Uterus (tissue), 4 donors: ENCODE data around the gene ZNF594. TPM values are rescaled to one million over a fixed set of nuclear protein-coding genes. Genes with fewer than 3 reads are reported as not detected.
"Not testable (repeated sequence)": the region's sequence is repeated elsewhere in the genome, so short reads cannot be mapped to it uniquely, and the experiment has no call there.

Source experiments
- DNase-seq, 2 donors: peaks; one replicate each; pipeline ENCODE4 v3.0.0-alpha.2; 2019 to 2020
- H3K27ac ChIP-seq, 2 donors: fragments of 200-600 bp; sonication (generic); 1 replicate in 1 of 2; 2 replicates in 1 of 2; pipeline ENCODE4 v1.5.1; 2016 to 2018
- H3K27me3 ChIP-seq, 2 donors: fragments of 200-600 bp; sonication (generic); one replicate each; pipeline ENCODE4 v1.5.1; 2018 to 2019; ENCODE audit warnings: control low read depth in 1 of 2
- H3K36me3 ChIP-seq, 2 donors: fragments of 200-600 bp; sonication (generic); one replicate each; pipeline ENCODE4 v1.5.1; 2019; ENCODE audit warnings: control low read depth in 1 of 2
- H3K4me1 ChIP-seq, 2 donors: fragments of 200-600 bp; sonication (generic); one replicate each; pipeline ENCODE4 v1.5.1; 2018 to 2019; ENCODE audit warnings: control low read depth in 1 of 2
- H3K4me3 ChIP-seq, 2 donors: fragments of 200-600 bp; sonication (generic); 1 replicate in 1 of 2; 2 replicates in 1 of 2; pipeline ENCODE4 v1.5.1; 2018 to 2019; ENCODE audit warnings: mild to moderate bottlenecking in 1 of 2
- H3K9me3 ChIP-seq, 2 donors: fragments of 200-600 bp; sonication (generic); one replicate each; pipeline ENCODE4 v1.5.1; 2019; ENCODE audit warnings: control low read depth in 1 of 2
- POLR2A ChIP-seq, 2 donors: fragments of 450-650 bp; IDR thresholded peaks; one replicate each; pipeline ENCODE4 v1.6.1; 2016; ENCODE audit warnings: antibody characterized with exemption in 2 of 2, mild to moderate bottlenecking in 1 of 2, moderate library complexity in 1 of 2
- intact Hi-C: fragments of 100-400 bp; cut with DNase I; formaldehyde crosslinking; loops from one replicate; pipeline ENCODE4 v1.15.1; 2023; ENCODE audit warnings: low total_unique reads
- total RNA-seq, 4 donors: library from RNA; depleted of rRNA in 3 of 4; stranded (reverse); fragments of >200 nt in 3 of 4; gene quantifications; one replicate each; pipeline versions ENCODE4 v1.1.0 to v1.2.4, GENCODE V29; 2014 to 2023
- TF ChIP-seq, protein P1 (sequence below), 4 experiments: fragments of 200-600 bp in 2 of 4; fragments of 450-650 bp in 2 of 4; sonication (generic) in 2 of 4; IDR thresholded peaks; one replicate each; pipeline ENCODE4 v1.5.1; 2016 to 2019; ENCODE audit warnings: antibody characterized with exemption in 4 of 4, mild to moderate bottlenecking in 2 of 4, moderate library complexity in 1 of 4
- donor health status: DM: yes; HTN: yes; CAD: no.

Gene ZNF594
- total RNA-seq, 4 donors from 2014 or later: 7.9 to 43.3 (median 14.3) TPM

DNA sequence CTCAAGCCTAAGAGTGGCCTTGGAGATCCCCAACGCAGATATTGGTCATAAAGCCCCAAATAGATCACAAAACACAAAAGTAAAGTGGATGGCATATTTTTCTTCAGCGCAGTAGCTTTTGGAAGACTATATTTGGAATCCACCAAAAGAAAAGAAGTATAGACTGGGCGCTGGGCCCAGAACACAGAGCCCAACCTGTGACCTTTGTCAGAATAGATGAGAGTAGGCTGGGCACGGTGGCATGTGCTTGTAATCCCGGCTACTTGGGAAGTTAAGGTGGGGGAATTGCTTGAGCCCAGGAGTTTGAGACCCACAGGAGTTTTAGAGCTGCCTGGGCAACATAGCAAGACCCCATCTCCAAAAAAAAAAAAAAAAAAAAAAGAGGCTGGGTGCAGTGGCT, 28.4 kb upstream of the ZNF594 start:
- Histone ChIP-seq H3K4me1 (no peaks in the 10 kb centered on the region), H3K27me3 (no peaks in the 10 kb centered on the region), H3K36me3 (no peaks in the 10 kb centered on the region), H3K4me3 (no peak overlapping the region), H3K9me3 (no peaks in the 10 kb centered on the region), H3K27ac (no peak overlapping the region)
- intact Hi-C loops: no loop called here
- DNase-seq: no peak
- no peak for TF ChIP-seq POLR2A (IDR thresholded peaks at IDR 0.05)
- TF ChIP-seq, protein P1, sequence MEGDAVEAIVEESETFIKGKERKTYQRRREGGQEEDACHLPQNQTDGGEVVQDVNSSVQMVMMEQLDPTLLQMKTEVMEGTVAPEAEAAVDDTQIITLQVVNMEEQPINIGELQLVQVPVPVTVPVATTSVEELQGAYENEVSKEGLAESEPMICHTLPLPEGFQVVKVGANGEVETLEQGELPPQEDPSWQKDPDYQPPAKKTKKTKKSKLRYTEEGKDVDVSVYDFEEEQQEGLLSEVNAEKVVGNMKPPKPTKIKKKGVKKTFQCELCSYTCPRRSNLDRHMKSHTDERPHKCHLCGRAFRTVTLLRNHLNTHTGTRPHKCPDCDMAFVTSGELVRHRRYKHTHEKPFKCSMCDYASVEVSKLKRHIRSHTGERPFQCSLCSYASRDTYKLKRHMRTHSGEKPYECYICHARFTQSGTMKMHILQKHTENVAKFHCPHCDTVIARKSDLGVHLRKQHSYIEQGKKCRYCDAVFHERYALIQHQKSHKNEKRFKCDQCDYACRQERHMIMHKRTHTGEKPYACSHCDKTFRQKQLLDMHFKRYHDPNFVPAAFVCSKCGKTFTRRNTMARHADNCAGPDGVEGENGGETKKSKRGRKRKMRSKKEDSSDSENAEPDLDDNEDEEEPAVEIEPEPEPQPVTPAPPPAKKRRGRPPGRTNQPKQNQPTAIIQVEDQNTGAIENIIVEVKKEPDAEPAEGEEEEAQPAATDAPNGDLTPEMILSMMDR (IDR thresholded peaks at IDR 0.05): no peak

DNA sequence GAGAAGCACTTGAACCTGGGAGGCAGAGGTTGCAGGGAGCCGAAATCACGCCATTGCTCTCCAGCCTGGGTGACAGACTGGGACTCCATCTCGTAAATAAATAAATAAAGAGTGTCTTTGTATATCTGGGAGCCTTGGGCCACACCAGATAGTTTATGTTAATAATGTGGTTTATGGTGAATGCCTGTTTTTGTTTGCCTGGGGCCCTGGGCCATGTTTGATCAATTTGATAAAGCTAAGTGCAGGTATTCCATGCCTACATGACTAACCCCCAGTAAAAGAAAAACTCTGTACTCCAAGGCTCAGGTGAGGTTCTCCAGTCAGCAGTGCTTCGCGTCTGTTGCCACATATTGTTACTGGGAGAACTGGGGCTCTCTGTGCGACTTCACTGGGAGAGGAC, 27.9 kb upstream of the ZNF594 start:
- Histone ChIP-seq H3K4me3 (no peak overlapping the region), H3K4me1 (no peaks in the 10 kb centered on the region), H3K9me3 (no peaks in the 10 kb centered on the region), H3K27me3 (no peaks in the 10 kb centered on the region), H3K27ac (no peak overlapping the region), H3K36me3 (no peaks in the 10 kb centered on the region)
- no peak for TF ChIP-seq POLR2A (IDR thresholded peaks at IDR 0.05)
- TF ChIP-seq, protein P1 (IDR thresholded peaks at IDR 0.05): no peak
- no peak for DNase-seq
- intact Hi-C loops: no loop called here

DNA sequence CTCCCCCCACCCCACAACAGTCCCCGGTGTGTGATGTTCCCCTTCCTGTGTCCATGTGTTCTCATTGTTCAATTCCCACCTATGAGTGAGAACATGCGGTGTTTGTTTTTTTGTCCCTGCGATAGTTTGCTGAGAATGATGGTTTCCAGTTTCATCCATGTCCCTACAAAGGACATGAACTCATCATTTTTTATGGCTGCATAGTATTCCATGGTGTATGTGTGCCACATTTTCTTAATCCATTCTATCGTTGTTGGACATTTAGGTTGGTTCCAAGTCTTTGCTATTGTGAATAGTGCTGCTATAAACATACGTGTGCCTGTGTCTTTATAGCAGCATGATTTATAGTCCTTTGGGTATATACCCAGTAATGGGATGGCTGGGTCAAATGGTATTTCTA, 25.9 kb upstream of the ZNF594 start:
- H3K27me3 ChIP-seq, DNase-seq, H3K36me3 ChIP-seq, H3K27ac ChIP-seq, intact Hi-C loops, H3K4me3 ChIP-seq, H3K9me3 ChIP-seq, H3K4me1 ChIP-seq: not testable (repeated sequence)

DNA sequence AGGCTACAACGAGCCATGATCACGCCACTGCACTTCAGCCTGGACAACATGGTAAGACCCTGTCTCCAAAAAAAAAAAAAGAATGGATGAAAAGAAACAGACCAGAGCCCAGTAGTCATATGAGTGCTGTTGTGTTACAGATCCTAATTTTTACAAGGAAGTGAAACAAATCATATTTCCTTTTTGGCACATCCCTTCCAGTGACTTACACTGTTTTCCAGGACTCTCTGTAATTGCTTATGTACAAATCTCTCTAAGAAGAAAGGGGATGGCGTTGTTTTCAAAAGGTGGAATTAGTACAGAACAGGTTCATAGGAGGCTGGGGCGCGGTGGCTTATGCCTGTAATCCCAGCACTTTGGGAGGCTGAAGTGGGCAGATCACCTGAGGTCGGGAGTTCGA, 19.8 kb upstream of the ZNF594 start:
- intact Hi-C loops: no loop called here
- no peaks in the 10 kb centered on the region for H3K9me3 ChIP-seq
- H3K27me3 ChIP-seq: no peaks in the 10 kb centered on the region
- H3K36me3 ChIP-seq: no peaks in the 10 kb centered on the region
- no peak for TF ChIP-seq POLR2A (IDR thresholded peaks at IDR 0.05)
- TF ChIP-seq, protein P1 (IDR thresholded peaks at IDR 0.05): no peak
- no peak for DNase-seq
- H3K4me1 ChIP-seq: no peaks in the 10 kb centered on the region
- H3K4me3 ChIP-seq: no peak overlapping the region
- no peak overlapping the region for H3K27ac ChIP-seq

- H3K4me3 ChIP-seq: no peak overlapping the region
Measured at GRCh38 chr17:5210614-5211252, 19.1 kb upstream of the ZNF594 start.

More at GRCh38 chr17:5210614-5211252, 19.1 kb upstream of the ZNF594 start:
- DNase-seq: no peak
- Histone ChIP-seq H3K9me3 (no peaks in the 10 kb centered on the region), H3K27ac (no peak overlapping the region), H3K27me3 (no peaks in the 10 kb centered on the region), H3K36me3 (no peaks in the 10 kb centered on the region), H3K4me1 (no peaks in the 10 kb centered on the region)
- TF ChIP-seq, protein P1 (IDR thresholded peaks at IDR 0.05): no peak
- TF ChIP-seq POLR2A (IDR thresholded peaks at IDR 0.05): no peak
- intact Hi-C loops: no loop called here
